ENCODE measurements around the gene LARP6.

The LARP6 gene

DNA sequence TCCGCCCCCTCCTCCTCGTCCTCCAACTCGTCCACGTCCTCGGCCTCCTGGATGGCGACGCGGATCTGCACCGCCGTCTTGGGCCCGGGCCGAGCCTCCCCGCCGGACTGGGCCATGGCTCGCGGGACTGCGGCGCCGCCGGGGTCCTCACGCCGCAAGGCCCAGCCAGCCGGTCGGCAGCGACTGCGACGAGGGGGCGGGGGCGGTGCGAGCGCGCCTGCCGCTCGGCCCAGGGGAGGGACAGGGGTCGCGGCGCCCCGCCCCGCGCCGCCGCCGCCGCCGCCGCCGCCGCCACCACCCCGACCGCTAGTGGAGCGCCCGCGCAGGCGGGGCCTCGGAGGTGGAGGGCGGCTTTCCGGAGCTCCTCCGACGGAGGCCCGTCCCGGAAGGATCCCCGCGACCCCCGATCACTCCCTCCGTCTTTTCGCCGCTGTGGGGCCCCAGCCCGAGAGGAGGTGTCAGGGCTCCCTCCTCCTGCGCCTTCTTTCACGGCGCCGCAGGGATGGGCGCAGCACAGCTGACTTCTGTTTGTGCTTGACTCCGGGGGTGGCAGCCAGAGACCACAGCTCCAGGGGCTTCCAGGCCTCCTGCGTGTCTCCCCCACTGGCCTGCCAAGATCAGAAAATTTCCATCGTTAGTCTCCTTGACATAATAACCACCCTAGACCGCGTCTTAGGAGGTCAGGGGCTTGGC, at the start of gene LARP6:
LARP6 (minus strand) TSS at position 185 of the 693 bp plus-strand sequence; CDS start at position 116, 69 bp downstream.
- H3K4me3 ChIP-seq (ENCODE audit: low read depth, low read length), result peak within 1 kb of the TSS; percentile 66
- TF ChIP-seq, protein P1, sequence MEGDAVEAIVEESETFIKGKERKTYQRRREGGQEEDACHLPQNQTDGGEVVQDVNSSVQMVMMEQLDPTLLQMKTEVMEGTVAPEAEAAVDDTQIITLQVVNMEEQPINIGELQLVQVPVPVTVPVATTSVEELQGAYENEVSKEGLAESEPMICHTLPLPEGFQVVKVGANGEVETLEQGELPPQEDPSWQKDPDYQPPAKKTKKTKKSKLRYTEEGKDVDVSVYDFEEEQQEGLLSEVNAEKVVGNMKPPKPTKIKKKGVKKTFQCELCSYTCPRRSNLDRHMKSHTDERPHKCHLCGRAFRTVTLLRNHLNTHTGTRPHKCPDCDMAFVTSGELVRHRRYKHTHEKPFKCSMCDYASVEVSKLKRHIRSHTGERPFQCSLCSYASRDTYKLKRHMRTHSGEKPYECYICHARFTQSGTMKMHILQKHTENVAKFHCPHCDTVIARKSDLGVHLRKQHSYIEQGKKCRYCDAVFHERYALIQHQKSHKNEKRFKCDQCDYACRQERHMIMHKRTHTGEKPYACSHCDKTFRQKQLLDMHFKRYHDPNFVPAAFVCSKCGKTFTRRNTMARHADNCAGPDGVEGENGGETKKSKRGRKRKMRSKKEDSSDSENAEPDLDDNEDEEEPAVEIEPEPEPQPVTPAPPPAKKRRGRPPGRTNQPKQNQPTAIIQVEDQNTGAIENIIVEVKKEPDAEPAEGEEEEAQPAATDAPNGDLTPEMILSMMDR (IDR thresholded peaks at IDR 0.05; ENCODE audit: low read depth, low read length, missing control alignments), result no peak
- in situ Hi-C loops (cut with HindIII; ENCODE audit: low sequenced_read_pairs), result no loop called here
- DNase-seq (ENCODE audit: low read depth), result no peak

DNA sequence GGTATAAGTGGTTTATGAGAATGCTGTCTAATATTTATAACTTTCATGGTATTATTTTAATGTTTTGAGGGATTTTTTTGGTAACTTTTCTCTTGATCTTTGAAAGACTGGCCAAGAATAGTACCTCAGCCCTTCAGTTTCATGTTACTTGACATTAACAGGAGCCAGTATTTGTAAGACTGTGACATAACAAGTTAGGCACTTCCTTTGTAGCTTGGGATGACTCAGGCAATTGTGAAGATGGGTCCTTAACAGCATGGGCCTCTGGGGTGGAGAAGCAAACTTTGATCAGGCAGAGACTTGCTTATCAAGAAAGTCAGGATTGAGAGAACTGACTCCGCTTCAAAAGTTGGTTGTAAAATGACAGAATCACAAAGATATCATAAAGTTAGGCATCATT, 48.1 kb upstream of the LARP6 start:
- in situ Hi-C loops (cut with HindIII; ENCODE audit: low sequenced_read_pairs), result no loop called here
- peak; percentile 49 for DNase-seq (ENCODE audit: low read depth)
- H3K4me3 ChIP-seq (ENCODE audit: low read depth, low read length), result no peak overlapping the region
- TF ChIP-seq, protein P1 (IDR thresholded peaks at IDR 0.05; ENCODE audit: low read depth, low read length, missing control alignments), result no peak

DNA sequence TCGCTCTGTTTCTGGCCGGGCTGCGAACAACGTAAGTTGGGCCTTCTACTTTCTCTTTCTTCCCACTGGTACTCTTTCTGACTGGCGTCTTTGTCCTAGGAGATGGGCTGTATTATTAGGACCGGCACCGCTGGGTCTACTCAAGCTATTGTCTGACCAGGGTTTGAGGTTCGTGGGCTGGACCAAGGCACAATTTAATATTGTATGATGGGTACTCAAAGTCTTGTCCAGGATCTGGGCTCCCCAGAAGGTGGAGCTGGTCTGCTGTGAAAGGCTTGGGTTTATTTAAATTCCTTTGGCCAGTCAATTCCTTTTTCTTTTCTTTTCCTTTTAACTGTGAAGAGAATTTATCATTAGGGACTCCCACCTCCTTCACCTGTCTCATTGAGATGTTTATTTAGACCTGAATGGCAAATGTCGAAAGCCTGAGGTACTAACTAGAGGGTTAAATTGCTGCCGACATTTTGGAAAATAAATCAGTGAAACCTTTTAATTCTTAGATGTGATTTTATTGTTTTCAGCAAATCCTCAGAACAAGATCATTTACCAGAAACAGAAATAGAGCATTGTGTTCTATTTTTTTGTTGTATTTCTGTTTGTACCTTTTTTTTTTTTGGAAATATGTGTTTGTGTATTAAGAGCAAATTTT, 39.1 kb upstream of the LARP6 start:
- in situ Hi-C loops (cut with HindIII; ENCODE audit: low sequenced_read_pairs), result no loop called here
- peak; percentile 49 for DNase-seq (ENCODE audit: low read depth)
- peak overlapping the region; percentile 69 for H3K4me3 ChIP-seq (ENCODE audit: low read depth, low read length)
- TF ChIP-seq, protein P1 (IDR thresholded peaks at IDR 0.05; ENCODE audit: low read depth, low read length, missing control alignments), result peak; percentile 70

DNA sequence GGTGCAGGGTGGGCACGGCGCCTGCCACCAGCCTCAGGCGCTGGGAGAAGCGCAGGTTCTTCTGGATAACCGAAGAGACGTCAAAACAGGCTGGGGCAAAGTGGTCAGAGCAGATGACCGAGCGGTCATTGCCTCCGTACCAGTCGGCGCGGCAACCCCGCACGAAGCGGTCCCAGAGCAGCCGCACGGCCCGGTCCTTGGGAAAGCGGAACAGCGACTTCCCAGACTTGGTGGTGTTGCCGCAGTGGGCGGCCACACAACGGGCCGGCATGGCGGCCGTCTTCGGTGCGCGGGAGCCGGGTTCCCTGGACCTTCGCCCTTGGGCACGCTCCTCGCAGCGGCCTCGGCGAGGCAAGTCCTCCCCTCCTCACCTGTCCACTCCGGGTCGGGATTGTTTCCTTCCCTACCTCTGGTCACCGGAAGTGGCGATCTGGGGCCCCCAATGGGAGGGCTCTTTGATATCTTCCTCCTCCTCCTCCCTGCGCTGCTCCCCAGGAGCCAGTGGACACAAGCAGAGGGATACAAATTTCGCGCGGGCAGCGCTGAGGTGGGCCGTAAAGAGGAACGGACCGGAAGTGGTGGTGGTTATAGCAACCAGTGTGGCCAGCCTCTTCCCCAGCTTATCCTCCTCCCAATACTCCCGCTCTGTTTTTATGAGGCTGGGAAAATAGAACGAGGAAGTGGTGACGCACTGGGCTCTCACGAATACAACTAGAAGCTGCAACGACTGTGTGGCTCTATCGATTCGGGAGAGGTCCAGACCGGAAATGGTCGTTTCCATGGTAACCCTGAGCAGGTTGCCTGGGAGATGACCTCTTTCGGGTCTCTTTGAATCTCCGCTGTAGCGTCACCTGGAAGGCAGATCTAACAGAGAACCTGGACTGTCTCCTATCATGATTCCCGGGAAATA, 38.3 kb upstream of the LARP6 start, which contains the start of the genes LRRC49 and THAP10:
LRRC49 (plus strand) TSS at position 825 of the 910 bp plus-strand sequence; CDS start at position 894, 69 bp downstream.
THAP10 (minus strand) TSS at position 432 of the 910 bp plus-strand sequence; CDS start at position 271, 161 bp downstream.
- TF ChIP-seq, protein P1 (IDR thresholded peaks at IDR 0.05; ENCODE audit: low read depth, low read length, missing control alignments), result no peak
- H3K4me3 ChIP-seq (ENCODE audit: low read depth, low read length), result peak within 1 kb of the TSS; percentile 69
- peak; percentile 85 for DNase-seq (ENCODE audit: low read depth)
- in situ Hi-C loops (cut with HindIII; ENCODE audit: low sequenced_read_pairs), result no loop called here

DNA sequence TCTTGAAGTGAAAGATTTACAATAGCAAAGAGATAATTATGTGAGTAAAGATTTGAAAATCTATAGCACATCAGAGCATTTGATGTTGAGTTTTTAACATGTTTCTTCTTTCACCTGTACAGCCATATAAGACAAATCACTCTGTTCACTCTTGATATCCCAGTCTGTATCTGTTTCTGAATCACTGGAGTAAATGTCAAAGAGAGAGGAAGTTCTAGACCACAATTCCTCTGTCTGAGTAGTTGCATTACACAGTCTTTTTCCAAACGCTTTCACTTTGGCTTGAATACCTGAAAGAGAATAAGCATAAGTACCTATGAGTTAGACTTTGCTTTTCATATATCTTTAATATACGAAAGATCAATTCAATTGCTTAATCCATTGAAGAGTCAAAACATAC, 28.4 kb upstream of the LARP6 start:
- in situ Hi-C loops (cut with HindIII; ENCODE audit: low sequenced_read_pairs), result no loop called here
- DNase-seq (ENCODE audit: low read depth), result no peak
- H3K4me3 ChIP-seq (ENCODE audit: low read depth, low read length), result no peak overlapping the region
- TF ChIP-seq, protein P1 (IDR thresholded peaks at IDR 0.05; ENCODE audit: low read depth, low read length, missing control alignments), result no peak

DNA sequence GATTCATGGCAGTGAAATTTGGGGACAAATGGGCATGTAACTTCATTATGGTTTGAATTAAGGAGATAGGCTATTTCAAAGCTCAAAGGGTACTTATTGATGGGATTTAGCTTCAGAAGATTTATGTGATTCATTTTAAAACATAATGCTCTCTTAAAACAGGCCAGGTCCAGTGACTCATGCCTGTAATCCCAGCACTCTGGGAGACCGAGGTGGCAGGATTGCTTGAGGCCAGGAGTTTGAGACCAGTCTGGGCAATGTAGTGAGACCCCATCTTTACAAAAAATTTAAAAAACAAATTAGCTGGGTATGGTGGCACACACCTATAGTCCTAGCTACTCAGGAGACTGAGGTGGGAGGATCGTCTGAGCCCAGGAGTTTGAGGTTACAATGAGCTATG, 26.8 kb upstream of the LARP6 start:
- TF ChIP-seq, protein P1 (IDR thresholded peaks at IDR 0.05; ENCODE audit: low read depth, low read length, missing control alignments), result no peak
- DNase-seq (ENCODE audit: low read depth), result no peak
- in situ Hi-C loops (cut with HindIII; ENCODE audit: low sequenced_read_pairs), result no loop called here
- H3K4me3 ChIP-seq (ENCODE audit: low read depth, low read length), result no peak overlapping the region

All from astrocyte of the cerebellum (primary cell).